ENCODE results near the gene PDZK1. TPM values are rescaled to one million over a fixed set of nuclear protein-coding genes. Genes with fewer than 3 reads are reported as not detected.
"Not testable (repeated sequence)": the region's sequence is repeated elsewhere in the genome, so short reads cannot be mapped to it uniquely, and the experiment has no call there.

The PDZK1 gene
- total RNA-seq, 1 donor = 0.10 TPM

DNA sequence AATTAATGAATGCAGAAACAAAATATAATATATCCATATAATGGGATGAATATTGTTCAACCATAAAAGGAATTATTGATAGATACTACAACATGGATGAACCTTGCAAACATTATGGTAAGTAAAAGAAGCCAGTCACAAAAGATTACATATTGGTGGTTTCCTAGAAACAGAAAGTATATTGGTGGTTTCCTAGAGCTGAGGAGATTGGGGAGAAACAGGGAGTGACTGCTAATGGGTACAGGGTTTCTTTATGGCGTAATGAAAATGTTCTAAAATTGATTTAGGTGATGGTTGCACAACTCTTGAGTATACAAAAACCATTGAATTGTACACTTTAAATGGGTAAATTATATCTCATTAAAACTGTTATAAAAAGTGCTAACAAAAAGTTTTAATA is 85.0 kb downstream of the PDZK1 start:
- not testable (repeated sequence) for H3K4me1 ChIP-seq (ENCODE audit: insufficient read depth, low read length); H3K4me3 ChIP-seq (ENCODE audit: low read length); H3K9me3 ChIP-seq (ENCODE audit: low read depth, low read length); H3K27me3 ChIP-seq (ENCODE audit: insufficient read depth, low read length)

Other genes with a start within 250 kb of the PDZK1 start
- 43.8 TPM for gene GPR89A, start 99.4 kb downstream of the PDZK1 start, total RNA-seq
- gene CD160, start 12.1 kb upstream of the PDZK1 start, total RNA-seq = 9.0 TPM
- 16.4 TPM for gene RNF115, start 116.7 kb upstream of the PDZK1 start, total RNA-seq
- 29.9 TPM for gene POLR3C, start 116.8 kb upstream of the PDZK1 start, total RNA-seq
- gene NUDT17, start 138.3 kb upstream of the PDZK1 start, total RNA-seq = 1.2 TPM
- 8.0 TPM for gene PIAS3, start 151.7 kb upstream of the PDZK1 start, total RNA-seq
- not detected for gene ANKRD35, start 178.5 kb upstream of the PDZK1 start, total RNA-seq
- gene ITGA10, start 202.7 kb upstream of the PDZK1 start, total RNA-seq = 0.21 TPM
- gene PEX11B, start 211.3 kb upstream of the PDZK1 start, total RNA-seq = 6.1 TPM
- 98.2 TPM for gene RBM8A, start 220.1 kb upstream of the PDZK1 start, total RNA-seq